ENCODE data around the gene RALB. TPM values are rescaled to one million over a fixed set of nuclear protein-coding genes. Genes with fewer than 3 reads are reported as not detected.

RALB gene
- polyA plus RNA-seq, 1 of the 3 experiments (the other 2 are of a cell fraction) = 37.2 TPM

- peak overlapping the region; percentile 58; the same call in 1 of the 2 replicates for H3K4me2 ChIP-seq
- H2AFZ ChIP-seq (ENCODE audit: low read depth) = 0 out of 2 replicates have a peak overlapping the region, but pooled peaks have one; percentile 46
- POLR2A ChIA-PET = interaction anchor here (0.9 kb wide), 1 partner anchor 334 kb away, joined by 3 read pairs; no protein-coding TSS in a partner anchor
These were observed 90.9 kb downstream of the RALB start for GRCh38 chr2:120343433-120344105.

More at GRCh38 chr2:120343433-120344105, 90.9 kb downstream of the RALB start:
- Histone ChIP-seq H3K36me3 (replicated peaks in 1 of 2; ENCODE audit: control insufficient read depth in 1 of 2, insufficient read depth in 2 of 2, low read length in 1 of 2) (no peaks in the 10 kb centered on the region), H3K9me2 (no peaks in the 10 kb centered on the region), H3F3A (replicated peaks; ENCODE audit: insufficient read depth) (no peaks in the 10 kb centered on the region), H3K9me3 (no peaks in the 10 kb centered on the region), H3K4me1 (ENCODE audit: control insufficient read depth in 1 of 2, insufficient read depth in 2 of 2, low read depth in 1 of 2, low read length in 1 of 2) (peaks cover 0 to 14% of the 10 kb centered on the region in 2 experiments; a peak in 1 of 4 replicates), H3K27me3 (ENCODE audit: insufficient read depth) (peaks cover 64% of the 10 kb centered on the region), H3K79me2 (ENCODE audit: insufficient read depth) (no peaks in the 10 kb centered on the region), H3K9ac (no peak overlapping the region), H4K20me1 (ENCODE audit: insufficient read depth) (no peaks in the 10 kb centered on the region), H3K27ac (ENCODE audit: low read depth in 2 of 2, low read length in 1 of 2) (no peak overlapping the region), H3K4me3 (ENCODE audit: low read depth in 2 of 2, low read length in 1 of 2) (peak overlapping the region in 1 of 2 experiments; percentile 46; a peak in 2 of 4 replicates)
- WGBS (ENCODE audit: low lambda C conversion rate) = 11% methylated on average over 14 of the region's 43 CpGs
- TF ChIP-seq RXRA (IDR thresholded peaks at IDR 0.05; ENCODE audit: borderline replicate concordance, low read depth) (no peak), PBX3 (IDR thresholded peaks at IDR 0.05) (no peak), GABPA (IDR thresholded peaks at IDR 0.05; ENCODE audit: low read depth) (no peak), MAX (IDR thresholded peaks at IDR 0.05; ENCODE audit: low read depth) (no peak), MEF2A (IDR thresholded peaks at IDR 0.05; ENCODE audit: borderline replicate concordance, low read depth) (no peak), TEAD4 (IDR thresholded peaks at IDR 0.05; ENCODE audit: borderline replicate concordance, insufficient read depth) (no peak), MXI1 (IDR thresholded peaks at IDR 0.05; ENCODE audit: low read depth, low read length) (no peak), NRF1 (IDR thresholded peaks at IDR 0.05; ENCODE audit: low read depth, low read length) (no peak), RCOR1 (IDR thresholded peaks at IDR 0.05; ENCODE audit: low read length) (no peak), RFX5 (IDR thresholded peaks at IDR 0.05; ENCODE audit: low read length) (no peak), RAD21 (IDR thresholded peaks at IDR 0.05; ENCODE audit: low read length) (peak; percentile 88), SMC3 (IDR thresholded peaks at IDR 0.05; ENCODE audit: low read depth, low read length) (peak; percentile 90), IRF3 (IDR thresholded peaks at IDR 0.05; ENCODE audit: low read depth, low read length) (no peak), FOSL2 (IDR thresholded peaks at IDR 0.05; ENCODE audit: borderline replicate concordance, low read depth) (no peak), TAF1 (IDR thresholded peaks at IDR 0.05; ENCODE audit: borderline replicate concordance, low read depth, low read length) (no peak), CTCF (IDR thresholded peaks at IDR 0.05) (peak; percentile 70), POLR2AphosphoS5 (IDR thresholded peaks at IDR 0.05; ENCODE audit: low read depth, low read length) (no peak), USF2 (IDR thresholded peaks at IDR 0.05; ENCODE audit: borderline replicate concordance, low read depth, low read length) (no peak), REST (IDR thresholded peaks at IDR 0.05; ENCODE audit: low read depth, low read length) (no peak), EP300 (IDR thresholded peaks at IDR 0.05; ENCODE audit: borderline replicate concordance in 1 of 2, low read depth in 1 of 2, low read length in 1 of 2) (no peak)
- DNase-seq = peak; percentile 92
- CTCF ChIA-PET = interaction anchor here (0.7 to 6.2 kb wide), 59 partner anchors 8 to 1012 kb away, joined by 3 to 167 read pairs (median 4); no protein-coding TSS in a partner anchor

Measured in SK-N-SH (cell line).